SIG-M5 treated with dmso at 0.1 percent for 504 hours (cell line): ENCODE data around the gene TNS3.
A peak's percentile ranks its signal among the peaks of the same experiment; 100 is the strongest.

Experiments
- DNase-seq: peaks from one replicate; lab custom pipeline; 2025; ENCODE audit not compliant: unreplicated experiment; lab: John Stamatoyannopoulos, UW

The TNS3 gene

DNA sequence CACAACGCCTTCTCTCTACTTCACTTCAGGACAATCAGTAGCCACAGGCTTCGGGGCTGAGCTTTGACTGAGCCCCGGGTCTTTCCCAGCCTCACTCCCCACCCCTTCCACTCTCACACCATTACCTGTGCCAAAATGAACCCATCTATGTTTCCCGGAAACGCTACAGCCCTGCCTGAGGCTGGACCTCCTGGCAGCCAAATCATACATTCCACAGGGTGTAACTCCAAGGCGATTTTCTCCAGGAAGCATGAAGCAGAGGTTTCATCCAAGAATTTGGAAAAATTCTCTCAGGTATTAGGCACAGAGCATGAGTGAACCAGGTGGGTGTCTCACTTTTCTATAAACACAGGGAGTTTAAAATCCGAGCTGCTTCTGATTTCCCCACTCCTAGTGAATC lies 286.3 kb downstream of the TNS3 start:
- no peak for DNase-seq

DNA sequence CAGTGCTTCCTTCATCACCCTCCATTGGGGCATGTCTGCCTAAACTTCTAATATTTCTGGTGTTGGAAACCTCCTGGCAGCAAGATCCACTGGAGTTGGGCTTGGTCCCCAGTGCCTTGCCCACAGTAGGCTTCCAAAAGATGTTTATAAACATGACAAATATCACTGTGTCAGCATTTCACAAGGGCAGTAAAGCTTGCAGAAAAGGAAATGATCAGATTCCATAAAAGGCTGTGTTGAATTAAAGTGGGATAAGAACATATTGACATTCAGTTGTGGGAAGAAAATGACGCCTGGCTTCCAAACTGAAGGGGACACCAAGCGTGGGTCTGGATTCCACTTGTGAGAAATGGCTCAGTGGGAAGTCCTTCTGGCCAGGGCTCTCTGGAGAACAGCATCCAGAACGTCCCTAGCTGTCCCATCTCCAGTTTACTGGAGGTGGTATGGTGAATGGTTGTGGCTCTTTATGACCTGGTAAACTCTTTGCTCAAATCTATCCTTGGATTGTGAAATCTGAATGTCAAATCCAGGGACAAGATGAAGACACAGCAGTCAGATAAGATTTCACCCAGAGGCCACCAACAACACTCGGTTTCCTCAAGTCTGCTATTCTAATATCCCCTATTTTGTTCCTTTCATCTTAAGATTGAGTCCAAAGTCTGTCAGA lies 287.2 kb downstream of the TNS3 start:
- no peak for DNase-seq

GRCh38 chr7:47293884-47294555 lies 287.9 kb downstream of the TNS3 start:
- DNase-seq: no peak

DNA sequence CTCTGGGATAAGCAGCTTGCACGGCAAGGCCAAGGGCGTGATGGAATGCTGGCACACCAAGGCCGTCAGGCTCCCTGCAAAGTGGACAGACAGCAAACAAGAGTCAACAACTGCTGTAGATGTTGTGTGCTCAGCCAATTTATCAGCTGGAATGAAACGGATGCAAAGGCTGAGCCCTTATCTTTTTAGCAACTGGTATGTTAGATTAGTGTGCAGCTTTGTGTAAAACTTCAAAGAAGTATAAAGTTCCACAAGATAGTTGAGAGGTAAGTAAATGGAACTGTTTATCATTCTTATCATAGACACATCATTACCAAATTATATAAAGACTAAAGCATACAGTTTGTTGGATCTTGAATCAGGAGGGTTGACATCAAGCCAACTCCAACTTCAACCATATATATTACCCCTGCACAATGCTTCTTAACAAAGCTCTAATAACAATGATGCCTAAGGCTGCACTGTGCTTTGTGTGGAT lies 289.0 kb downstream of the TNS3 start:
- DNase-seq: no peak

GRCh38 chr7:47291461-47292081 lies 290.3 kb downstream of the TNS3 start:
- peak; percentile 95 for DNase-seq

DNA sequence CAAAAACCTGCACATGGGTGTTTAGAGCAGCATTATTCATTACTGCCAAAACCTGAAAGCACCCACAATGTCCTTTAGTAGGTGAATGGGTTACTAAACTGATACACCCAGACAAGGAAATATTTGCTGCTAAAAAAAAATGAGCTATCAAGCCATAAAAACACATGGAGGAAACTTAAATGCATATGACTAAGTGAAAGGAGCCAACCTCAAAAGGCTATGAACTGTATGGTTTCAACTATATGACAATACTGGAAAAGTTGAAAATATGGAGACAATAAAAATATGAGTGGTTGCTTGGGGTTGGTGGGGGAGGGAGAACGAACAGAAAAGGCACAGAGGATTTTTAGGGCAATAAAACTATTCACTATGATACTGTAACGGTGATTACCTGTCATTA lies 291.0 kb downstream of the TNS3 start:
- DNase-seq: no peak

GRCh38 chr7:47290466-47290865 lies 291.4 kb downstream of the TNS3 start:
- no peak for DNase-seq

- DNase-seq: no peak
Measured at GRCh38 chr7:47288060-47288459, 293.9 kb downstream of the TNS3 start.

DNA sequence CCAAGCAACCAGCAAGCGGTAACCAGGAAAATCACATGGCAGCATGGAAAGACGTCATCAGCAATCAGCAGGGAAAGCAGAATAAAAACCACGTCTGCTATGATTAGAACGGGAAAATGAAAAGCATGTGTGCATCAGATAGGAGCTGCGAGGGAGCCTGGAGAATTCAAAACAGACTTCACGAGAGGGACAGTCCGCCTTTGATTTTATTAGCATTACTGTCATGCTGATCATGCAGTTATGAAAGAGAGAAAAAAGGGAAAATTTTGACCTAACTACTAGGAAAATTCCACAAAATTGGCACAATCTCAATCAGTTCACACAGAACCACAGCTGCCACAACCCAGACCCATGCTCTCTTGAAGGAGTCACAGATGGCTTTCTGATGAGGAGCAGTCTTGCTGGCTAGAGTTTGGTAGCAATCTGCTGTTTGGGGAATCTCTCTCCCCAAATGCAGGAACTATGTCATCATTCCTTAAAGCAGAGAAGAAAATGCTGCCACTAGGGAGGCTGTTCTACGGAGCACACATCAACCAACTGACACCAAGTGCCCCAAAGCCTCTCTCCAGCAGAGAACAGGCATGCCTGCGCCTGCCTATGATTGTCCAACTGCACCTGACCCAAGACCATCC lies 295.9 kb downstream of the TNS3 start:
- no peak for DNase-seq

DNA sequence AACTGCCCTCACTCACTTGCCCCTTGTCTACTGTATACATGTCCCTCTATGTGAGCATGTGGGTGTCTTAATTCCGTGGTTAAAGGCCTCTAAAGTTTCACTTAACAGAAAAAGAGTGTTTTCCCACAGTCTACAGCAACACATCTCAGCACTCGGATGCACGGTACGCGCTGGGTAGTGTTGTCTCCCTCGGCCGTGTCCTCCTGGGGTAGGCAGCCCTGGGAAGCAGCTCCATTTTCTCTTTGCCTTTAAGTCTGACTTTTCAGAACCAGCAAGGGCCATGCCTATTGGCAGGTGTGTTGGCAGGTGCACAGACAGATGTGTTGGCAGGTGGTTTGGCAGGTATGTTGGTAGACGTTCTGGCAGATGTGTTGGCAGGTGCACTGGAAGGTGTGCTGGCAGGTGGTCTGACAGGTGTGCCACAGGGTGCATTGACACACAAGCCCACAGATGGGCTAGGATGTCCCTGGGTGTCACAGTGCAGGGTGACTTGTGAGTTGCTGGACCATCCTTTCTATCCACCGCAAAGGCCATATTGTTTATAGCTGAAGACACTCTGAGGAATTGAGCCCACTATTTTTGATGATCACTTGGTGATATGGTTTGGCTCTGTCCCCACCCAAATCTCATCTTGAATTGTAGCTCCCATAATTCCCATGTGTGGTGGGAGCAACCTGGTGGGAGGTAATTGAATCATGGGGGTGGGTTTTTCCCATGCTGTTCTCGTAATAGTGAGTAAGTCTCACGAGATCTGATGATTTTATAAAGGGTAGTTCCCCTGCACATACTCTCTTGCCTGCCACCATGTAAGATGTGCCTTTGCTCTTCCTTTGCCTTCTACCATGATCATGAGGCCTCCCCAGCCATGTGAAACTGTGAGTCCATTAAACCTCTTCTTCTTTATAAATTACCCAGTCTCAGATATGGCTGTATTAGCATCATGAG lies 296.9 kb downstream of the TNS3 start:
- DNase-seq: no peak

DNA sequence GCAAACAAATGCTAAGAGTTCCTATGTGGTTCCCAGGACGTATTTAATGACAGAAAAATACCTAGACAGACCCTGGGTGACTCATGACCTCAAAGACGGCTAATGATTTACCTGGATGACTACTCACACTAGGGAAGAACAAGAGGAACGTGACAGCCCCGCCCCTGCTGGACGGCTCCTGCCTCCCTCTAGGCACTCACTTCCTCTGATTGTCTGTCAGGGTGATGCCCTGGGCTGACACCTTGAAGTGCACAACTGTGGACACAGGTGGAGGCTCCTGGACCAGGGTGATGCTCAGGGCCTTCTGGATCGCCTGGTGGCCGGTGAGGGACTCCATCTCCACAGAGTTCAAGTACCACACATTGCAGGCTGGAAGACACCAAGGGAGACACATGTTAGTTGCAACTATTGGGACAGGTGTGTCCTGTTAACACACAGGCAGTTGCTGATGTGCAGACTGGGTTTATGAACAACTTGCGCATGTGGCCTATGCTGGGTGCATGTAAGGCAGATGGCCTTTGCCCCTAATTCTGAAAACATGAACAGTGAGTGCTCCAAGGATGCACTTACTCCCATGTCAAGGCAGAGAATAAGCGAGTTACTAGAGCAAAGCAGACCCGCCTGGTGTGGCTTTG lies 298.3 kb downstream of the TNS3 start:
- DNase-seq: no peak

- DNase-seq: no peak
Measured at GRCh38 chr7:47282790-47283496, 299.0 kb downstream of the TNS3 start.

DNA sequence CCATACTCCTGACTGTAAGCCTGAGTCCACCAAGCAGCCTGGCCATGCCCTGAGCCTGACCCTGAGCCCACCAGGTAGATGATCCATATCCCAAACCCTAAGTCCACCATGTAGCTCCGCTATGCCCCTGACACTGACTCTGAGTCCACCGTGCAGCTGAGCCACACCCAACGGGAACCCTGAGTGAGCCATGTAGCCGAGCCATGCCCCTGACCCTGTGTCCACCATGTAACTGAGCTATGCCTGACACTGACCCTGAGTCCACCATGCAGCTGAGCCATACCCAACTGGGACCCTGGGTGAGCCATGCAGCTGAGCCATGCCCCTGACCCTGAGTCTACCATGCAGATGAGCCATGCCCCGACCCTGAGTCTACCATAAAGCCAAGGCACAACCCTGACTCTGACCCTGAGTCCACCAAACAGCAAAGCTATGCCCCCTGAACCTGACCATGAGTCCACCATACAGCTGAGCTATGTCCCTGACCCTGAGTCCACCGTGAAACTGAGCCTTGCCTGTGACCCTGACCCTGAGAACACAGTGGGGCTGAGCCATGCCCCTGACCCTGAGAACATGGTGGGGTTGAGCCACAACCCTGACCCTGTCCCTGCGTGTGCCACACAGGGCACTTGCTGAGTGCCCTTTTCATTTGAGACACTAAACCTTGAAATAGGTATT lies 299.8 kb downstream of the TNS3 start:
- DNase-seq: no peak

- DNase-seq: no peak
Measured at GRCh38 chr7:47281161-47281560, 300.8 kb downstream of the TNS3 start.

DNA sequence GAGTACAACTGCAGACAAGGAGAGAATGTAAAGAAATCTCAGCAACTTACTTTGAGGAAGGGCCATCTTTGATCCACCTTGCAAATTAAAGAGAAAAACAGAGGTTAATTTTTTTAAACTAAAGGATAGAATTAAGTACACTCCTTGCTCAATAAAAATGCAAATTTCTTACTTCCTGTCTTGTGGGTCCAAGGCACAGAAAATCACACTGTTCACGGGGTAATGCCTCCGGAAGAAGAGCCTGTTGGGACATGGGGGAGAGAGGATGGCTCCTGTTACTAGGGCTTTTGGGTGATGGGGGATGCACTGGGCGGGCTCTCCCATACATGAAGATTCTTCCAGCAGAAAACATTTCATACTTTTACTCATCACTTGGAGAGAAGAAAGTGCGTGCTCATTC lies 301.8 kb downstream of the TNS3 start:
- DNase-seq: no peak

DNA sequence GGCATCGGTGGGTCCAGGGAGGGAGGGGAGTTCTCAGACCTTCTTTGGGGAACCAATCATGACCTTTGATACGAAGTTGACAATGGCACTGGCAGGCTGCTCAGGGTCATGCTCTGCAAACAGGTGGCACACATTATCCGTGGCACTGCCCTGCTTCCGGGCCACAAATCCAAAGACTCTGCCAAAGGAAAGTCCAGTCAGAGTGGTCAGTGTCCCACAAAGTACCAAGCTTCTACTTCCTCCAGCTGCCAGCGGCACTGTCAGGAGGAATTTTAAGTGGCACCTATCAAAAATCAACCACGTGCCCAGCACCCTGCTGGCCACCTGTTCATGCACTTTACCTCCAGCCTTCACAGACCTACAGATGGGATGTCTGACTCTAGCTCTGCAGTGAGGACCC lies 303.9 kb downstream of the TNS3 start:
- no peak for DNase-seq

DNA sequence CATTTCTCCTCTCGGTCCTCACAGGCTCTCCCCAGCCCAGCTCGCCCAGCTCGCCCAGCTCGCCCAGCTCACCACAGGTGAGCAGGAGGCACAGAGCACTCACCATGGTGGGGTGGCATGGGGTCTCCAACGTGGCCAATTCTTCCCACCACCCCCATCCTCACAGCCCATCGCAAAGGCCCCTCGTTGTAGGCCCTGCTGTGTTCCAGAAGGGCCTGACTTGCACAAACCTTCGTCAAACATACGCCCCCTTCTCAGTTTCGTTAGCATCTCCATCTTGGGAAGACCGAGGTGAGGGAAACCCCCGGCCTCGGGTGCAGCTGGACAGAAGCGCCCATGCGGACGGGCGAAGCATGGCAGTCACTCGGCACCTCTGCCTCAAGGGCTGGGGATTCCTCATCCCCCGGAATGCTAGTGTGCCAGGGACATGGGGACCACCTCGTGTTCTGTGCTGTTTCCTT lies 304.6 kb downstream of the TNS3 start:
- no peak for DNase-seq

DNA sequence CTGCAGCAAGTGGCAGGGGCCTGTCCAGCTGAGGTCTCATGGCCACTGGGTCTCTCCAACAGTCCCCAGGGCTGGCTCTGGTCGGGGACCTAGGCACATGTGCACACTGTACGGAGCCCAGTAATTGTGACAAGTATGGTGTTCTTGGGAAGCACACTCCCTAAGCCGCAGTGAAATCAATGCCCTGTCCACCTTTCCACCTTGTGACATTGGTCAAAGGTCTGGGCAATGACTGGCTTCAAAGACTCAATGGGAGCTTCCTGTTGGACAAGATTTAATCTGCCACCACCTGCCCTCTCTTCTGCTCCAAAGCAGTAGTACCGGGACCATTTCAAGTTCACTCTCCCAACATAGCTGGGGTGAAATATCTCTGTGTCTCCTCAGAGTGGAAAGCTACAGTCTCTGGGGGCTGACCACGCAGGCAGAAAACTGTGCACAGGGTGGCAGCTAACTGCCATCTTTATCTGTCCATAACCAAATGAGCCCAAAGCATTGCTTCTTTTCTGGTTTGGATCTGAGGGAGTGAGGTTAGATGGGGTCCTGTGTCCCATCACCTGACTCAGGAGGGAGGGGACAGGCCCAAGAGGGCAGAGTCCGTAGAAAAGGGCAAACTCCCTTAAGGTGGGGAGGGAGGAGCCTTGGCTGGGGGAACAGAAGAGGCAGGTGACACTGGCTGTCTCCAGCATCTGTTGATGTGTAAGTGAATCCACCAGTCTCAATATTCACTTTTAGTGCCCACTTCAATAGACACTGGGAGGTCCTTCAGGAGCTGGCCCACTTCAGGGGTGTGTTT lies 307.7 kb downstream of the TNS3 start:
- DNase-seq: no peak
